Stimulated activated CD8-positive, alpha-beta memory T cell treated with anti-CD3 and anti-CD28 coated beads, Interleukin-15, amount 100 ng/mL, for 1 hour (primary cell): ENCODE measurements around the gene TMED4.
"Not testable (repeated sequence)": the region's sequence is repeated elsewhere in the genome, so short reads cannot be mapped to it uniquely, and the experiment has no call there.

Experiments used
- DNase-seq: peaks from one replicate; pipeline ENCODE4 v3.0.0-alpha.2; 2020; ENCODE audit warnings: low read depth

The TMED4 gene

GRCh38 chr7:44568771-44569560, 13.1 kb downstream of the TMED4 start:
- no peak for DNase-seq

DNA sequence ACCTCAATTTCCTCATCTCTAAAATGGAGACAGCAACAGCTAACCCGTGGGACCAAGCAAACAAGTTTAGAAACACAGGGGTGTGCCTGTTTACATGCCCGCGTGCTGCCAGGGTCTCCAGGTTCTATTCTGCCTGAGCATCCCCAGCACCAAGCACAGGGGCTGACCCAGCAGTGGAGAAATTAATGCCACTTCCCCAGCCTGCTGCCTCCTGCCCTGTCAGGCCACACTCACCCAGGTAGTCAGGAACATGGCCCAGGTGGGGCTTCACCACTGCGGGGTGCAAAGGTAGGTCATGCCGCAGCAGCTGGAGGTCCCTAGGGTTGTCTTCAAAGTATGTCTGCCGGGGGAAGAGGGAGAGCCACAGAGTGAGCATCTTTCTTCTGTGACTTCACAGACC, 14.1 kb downstream of the TMED4 start:
- DNase-seq: no peak

GRCh38 chr7:44566680-44567079, 15.4 kb downstream of the TMED4 start:
- DNase-seq: no peak

- no peak for DNase-seq
Measured at GRCh38 chr7:44565795-44566559, 16.1 kb downstream of the TMED4 start.

DNA sequence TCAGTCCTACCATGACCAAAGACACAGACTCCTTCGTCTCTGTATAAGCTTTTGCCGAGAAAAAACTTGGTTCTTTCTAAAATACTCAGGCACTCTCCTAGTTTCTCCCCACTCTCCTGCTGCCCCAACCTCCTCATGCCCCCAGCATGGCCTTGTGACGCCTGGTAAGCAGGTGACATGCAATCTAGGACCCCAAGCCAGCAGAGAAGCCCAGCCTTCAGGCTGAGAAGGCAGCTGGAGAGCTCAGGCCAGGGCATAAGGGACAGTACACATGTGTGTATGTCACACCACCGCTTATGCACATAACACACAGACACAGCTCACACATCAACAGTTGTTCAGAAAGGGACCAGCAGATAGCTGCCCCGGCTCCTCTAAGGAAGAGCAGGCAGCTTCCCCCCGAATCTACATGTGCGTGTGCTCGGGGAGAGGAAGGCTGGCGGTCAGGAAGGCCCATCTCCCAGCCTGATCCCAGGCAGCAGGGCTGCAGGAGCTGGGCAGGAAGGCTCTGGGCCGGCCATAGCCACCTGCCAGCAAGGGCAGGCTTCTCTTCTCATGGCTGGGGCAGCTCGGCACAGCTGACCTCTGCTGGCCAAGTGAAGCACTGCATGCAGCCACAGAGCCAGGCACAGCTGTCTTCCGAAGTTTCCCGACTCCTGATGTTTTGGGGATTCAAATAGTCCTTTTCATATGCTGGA, 16.8 kb downstream of the TMED4 start:
- peak; percentile 28 for DNase-seq

- DNase-seq: no peak
Measured at GRCh38 chr7:44564606-44565005, 17.4 kb downstream of the TMED4 start.

GRCh38 chr7:44563171-44563679, 18.8 kb downstream of the TMED4 start:
- no peak for DNase-seq

DNA sequence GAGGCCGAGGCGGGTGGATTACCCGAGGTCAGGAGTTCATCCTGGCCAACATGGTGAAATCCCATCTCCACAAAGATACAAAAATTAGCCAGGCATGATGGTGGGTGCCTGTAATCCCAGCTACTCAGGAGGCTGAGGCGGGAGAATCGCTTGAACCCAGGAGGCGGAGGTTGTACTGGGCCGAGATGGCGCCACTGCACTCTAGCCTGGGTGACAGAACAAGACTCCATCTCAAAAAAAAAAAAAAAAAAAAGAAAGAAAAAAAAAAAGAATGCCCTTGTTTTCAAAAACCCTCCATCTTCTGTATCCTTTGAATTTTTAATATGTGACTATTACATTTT, 19.4 kb downstream of the TMED4 start:
- not testable (repeated sequence) for DNase-seq

DNA sequence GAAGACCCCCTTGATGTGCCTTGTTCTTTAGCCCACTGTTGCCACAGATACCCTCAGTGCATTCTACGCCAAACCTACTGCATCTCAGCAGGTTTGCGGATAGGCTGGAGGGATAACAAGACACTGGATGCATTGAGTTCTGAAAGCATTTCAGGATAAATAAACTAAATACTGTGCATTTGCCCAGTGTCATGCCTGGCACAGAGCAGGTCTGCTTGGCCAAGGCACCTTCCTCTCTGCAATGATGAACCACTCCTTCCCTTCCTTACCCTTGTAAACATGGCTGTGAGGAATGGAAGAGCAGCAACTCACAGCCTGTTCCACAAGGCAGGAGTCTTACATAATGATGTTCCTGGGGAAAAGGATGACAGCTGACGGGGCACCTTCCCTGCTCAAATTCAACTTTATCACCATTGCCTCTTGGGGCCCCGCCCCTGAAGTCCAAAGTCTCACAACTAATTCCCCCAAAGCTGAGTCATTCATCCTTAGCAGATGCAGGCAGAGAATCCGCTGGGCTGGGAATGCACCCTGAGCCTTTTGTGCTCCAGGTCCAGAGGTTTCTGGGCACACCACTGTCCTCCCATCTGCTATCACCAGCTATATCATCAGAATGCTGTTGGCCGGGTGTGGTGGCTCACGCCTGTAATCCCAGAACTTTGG, 19.9 kb downstream of the TMED4 start:
- DNase-seq: no peak

DNA sequence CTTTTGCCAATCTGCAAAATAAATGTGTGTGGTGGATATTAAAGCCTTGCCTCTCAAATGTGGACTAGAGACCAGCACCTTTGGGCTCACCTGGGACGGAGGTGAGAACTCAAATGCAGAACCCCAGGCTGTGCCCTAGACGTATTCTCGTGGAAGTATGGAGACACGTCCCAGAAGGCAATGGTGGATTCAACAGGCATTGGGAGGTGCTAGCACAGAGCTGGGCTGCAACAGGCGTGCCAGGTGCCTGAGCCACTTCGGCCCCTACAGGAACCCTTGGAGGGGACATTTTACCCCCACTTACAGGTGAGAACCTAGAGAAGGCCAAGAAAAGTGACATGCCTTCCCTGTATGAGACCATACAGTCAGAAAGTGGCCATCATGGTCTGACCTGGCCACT, 20.6 kb downstream of the TMED4 start:
- DNase-seq: no peak

- DNase-seq: no peak
Measured at GRCh38 chr7:44559485-44559884, 22.5 kb downstream of the TMED4 start.

DNA sequence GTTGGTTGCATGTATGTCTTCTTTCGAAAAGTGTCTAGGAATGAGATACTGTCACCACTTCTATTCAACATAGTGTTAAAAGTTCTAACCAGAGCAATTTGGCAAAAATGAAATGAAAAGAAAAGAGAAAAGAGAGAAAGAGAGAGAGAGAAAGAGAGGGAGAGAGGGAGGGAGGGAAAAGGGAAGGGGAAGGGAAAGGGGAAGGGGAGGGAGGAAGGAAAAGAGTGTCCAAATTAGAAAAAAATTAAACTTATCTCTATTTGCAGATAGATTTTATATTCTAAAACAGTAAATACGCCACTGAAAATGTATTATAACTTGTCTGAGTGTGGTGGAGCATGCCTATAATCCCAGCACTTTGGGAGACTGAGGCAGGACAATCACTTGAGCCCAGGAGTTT, 24.5 kb downstream of the TMED4 start:
- DNase-seq: no peak

GRCh38 chr7:44555350-44555749, 26.7 kb downstream of the TMED4 start:
- DNase-seq: no peak

GRCh38 chr7:44552473-44553005, 29.5 kb downstream of the TMED4 start:
- DNase-seq: not testable (repeated sequence)

- DNase-seq: no peak
Measured at GRCh38 chr7:44549457-44549856, 32.6 kb downstream of the TMED4 start.

GRCh38 chr7:44548893-44549292, 33.1 kb downstream of the TMED4 start:
- no peak for DNase-seq

DNA sequence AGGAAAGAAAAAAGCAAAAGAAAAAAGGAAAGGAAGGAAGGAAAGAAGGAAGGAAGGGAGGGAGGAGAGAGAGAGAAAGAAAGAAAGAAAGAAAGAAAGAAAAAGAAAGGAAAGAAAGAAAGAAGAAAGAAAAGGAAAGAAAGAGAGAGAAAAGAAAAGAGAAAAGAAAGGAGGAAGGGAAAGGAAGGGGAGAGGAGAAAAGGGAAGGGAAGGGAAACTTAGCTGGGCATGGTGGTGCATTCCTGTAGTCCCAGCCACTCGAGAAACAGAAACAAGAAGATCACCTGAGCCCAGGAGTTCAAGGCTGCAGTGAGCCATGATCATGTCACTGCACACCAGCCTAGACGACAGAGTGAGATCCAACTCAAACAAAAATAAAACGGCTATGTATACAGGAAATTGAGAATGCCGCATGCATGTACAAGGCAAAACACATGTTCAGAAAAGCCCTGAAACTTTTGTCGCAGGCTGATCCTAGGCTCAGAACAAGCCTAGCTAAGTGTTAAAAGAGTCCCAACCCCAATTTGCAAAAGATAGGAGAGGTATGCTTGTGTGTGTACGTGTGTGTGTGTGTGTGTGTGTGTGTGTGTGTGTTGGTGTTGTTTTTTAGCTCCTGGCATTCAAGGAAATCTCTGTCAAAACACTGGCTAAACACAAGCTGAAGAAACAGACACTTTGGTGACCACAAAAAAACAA, 34.3 kb downstream of the TMED4 start:
- no peak for DNase-seq

DNA sequence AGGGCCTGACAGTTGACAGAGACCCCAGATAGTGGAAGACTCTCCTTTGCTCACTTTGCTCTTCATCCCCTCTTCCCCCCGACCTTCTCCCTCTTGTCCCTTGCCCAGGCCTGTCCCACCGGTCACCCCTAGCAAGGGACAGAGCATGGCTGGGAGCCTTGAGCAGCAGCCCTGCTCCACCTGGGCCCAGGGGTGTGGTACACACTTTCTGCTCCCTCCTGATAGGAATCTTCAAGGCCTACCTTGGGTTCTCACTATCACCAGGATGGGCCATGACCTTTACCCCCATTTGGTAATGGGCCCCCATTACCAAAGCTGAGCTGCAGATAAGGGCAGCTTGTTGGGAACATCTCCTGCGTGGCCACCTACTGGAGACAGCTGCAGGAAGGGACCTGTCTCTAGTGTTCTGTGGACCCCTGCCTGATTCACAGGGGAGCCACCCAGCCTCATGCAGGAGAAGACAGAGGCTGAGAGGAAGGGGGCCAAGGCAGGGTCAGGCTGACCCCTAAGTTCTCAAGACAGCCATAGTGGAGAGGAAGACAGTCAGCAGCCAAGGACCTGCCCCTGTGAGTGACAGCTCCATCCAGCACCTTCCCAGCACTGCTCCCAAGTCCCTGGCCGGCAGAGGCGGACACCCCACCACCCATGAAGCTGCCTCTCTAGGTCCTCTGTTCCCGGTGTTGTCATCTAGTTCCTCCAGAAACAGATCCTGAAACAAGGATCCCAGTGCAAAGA, 40.0 kb downstream of the TMED4 start:
- no peak for DNase-seq

- DNase-seq: no peak
Measured at GRCh38 chr7:44541028-44541869, 40.8 kb downstream of the TMED4 start, which contains the start of gene NPC1L1. Gene NPC1L1, minus strand, starts transcription at chr7:44541330. Its CDS starts 71 bp downstream, at chr7:44541259.
